Measurements from ENCODE around the gene DNAJC3. TPM values are rescaled to one million over a fixed set of nuclear protein-coding genes. Genes with fewer than 3 reads are reported as not detected.

The DNAJC3 gene
- polyA plus RNA-seq, 1 of the 3 experiments (the other 2 are of a cell fraction): 5.8 TPM

DNA sequence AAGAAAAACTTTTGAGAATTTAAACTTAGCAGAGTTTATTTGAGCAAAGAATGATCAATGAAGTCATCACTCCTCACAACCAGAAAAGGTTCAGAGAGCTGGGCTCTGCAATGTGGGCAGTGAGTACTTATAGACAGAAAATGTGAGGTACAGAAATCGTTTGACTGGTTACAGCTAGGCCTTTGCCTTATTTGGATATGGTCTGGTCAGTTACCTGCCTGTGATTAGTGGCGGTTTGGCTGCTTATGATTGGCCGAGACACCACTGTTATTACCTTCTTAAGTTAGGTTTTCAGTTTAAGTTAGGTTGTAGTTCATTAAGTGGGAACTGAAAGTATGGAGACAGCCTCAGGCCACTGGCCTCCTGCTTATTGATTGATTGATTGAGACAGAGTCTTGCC is 66.3 kb downstream of the DNAJC3 start:
- CTCF ChIA-PET: no interaction called here
- TF ChIP-seq NRF1 (IDR thresholded peaks at IDR 0.05; ENCODE audit: low read depth, low read length) (no peak), RXRA (IDR thresholded peaks at IDR 0.05; ENCODE audit: borderline replicate concordance, low read depth) (no peak), TEAD4 (IDR thresholded peaks at IDR 0.05; ENCODE audit: borderline replicate concordance, insufficient read depth) (no peak), SMC3 (IDR thresholded peaks at IDR 0.05; ENCODE audit: low read depth, low read length) (no peak), JUND (IDR thresholded peaks at IDR 0.05) (no peak), GABPA (IDR thresholded peaks at IDR 0.05; ENCODE audit: low read depth) (no peak), FOXJ3 (CRISPR knock-in tag; IDR thresholded peaks at IDR 0.05) (no peak), RCOR1 (IDR thresholded peaks at IDR 0.05; ENCODE audit: low read length) (no peak), FOSL2 (IDR thresholded peaks at IDR 0.05; ENCODE audit: borderline replicate concordance, low read depth) (no peak), PBX3 (IDR thresholded peaks at IDR 0.05) (no peak)
- TF ChIP-seq, protein P1, sequence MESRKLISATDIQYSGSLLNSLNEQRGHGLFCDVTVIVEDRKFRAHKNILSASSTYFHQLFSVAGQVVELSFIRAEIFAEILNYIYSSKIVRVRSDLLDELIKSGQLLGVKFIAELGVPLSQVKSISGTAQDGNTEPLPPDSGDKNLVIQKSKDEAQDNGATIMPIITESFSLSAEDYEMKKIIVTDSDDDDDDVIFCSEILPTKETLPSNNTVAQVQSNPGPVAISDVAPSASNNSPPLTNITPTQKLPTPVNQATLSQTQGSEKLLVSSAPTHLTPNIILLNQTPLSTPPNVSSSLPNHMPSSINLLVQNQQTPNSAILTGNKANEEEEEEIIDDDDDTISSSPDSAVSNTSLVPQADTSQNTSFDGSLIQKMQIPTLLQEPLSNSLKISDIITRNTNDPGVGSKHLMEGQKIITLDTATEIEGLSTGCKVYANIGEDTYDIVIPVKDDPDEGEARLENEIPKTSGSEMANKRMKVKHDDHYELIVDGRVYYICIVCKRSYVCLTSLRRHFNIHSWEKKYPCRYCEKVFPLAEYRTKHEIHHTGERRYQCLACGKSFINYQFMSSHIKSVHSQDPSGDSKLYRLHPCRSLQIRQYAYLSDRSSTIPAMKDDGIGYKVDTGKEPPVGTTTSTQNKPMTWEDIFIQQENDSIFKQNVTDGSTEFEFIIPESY (IDR thresholded peaks at IDR 0.05; ENCODE audit: borderline replicate concordance, low read depth): no peak
- no peaks in the 10 kb centered on the region for H3F3A ChIP-seq (replicated peaks; ENCODE audit: insufficient read depth)
- WGBS (ENCODE audit: low lambda C conversion rate): 97% methylated on average over 3 of the region's 3 CpGs
- H3K9me3 ChIP-seq: no peaks in the 10 kb centered on the region
- no peak overlapping the region for H3K4me3 ChIP-seq (ENCODE audit: low read depth in 2 of 2, low read length in 1 of 2)
- H3K4me2 ChIP-seq: no peak overlapping the region
- H4K20me1 ChIP-seq (ENCODE audit: insufficient read depth): peaks cover 4% of the 10 kb centered on the region; the same call in 1 of the 2 replicates
- H3K27me3 ChIP-seq (ENCODE audit: insufficient read depth): no peaks in the 10 kb centered on the region
- DNase-seq: no peak
- POLR2A ChIA-PET: no interaction called here
- no peak overlapping the region for H3K27ac ChIP-seq (ENCODE audit: low read depth in 2 of 2, low read length in 1 of 2)
- H3K36me3 ChIP-seq (replicated peaks in 1 of 2; ENCODE audit: control insufficient read depth in 1 of 2, insufficient read depth in 2 of 2, low read length in 1 of 2): no peaks in the 10 kb centered on the region
- H3K4me1 ChIP-seq (ENCODE audit: control insufficient read depth in 1 of 2, insufficient read depth in 2 of 2, low read depth in 1 of 2, low read length in 1 of 2): no peaks in the 10 kb centered on the region
- no peak overlapping the region for H3K9ac ChIP-seq
- no peaks in the 10 kb centered on the region for H3K9me2 ChIP-seq
- H2AFZ ChIP-seq (ENCODE audit: low read depth): no peak overlapping the region
- H3K79me2 ChIP-seq (ENCODE audit: insufficient read depth): peaks cover 37% of the 10 kb centered on the region; the same call in 1 of the 2 replicates

DNA sequence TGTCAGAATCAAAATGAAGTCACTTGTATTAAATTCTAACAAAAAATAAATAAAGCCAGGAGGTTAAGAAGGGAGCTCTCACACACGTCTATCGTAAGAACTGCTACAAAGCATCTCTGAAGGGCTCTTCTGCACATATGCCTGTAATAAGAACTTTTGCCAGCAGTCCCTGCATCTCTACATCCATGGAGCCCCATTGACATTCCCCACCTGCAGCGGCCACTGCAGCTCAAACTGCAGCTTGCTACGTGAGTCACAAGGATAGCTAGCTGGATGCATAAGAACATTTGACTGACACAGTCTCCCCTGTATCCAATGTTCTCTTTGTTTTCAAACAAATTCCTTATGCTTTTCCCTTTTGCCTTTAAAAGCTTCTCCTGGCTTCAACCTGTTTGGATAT is 68.3 kb downstream of the DNAJC3 start:
- no peaks in the 10 kb centered on the region for H3K4me1 ChIP-seq (ENCODE audit: control insufficient read depth in 1 of 2, insufficient read depth in 2 of 2, low read depth in 1 of 2, low read length in 1 of 2)
- no peaks in the 10 kb centered on the region for H3K36me3 ChIP-seq (replicated peaks in 1 of 2; ENCODE audit: control insufficient read depth in 1 of 2, insufficient read depth in 2 of 2, low read length in 1 of 2)
- no peak for DNase-seq
- H3K27me3 ChIP-seq (ENCODE audit: insufficient read depth): no peaks in the 10 kb centered on the region
- no peaks in the 10 kb centered on the region for H3K9me3 ChIP-seq
- H3K79me2 ChIP-seq (ENCODE audit: insufficient read depth): peaks cover 33% of the 10 kb centered on the region; the same call in 1 of the 2 replicates
- no peak overlapping the region for H3K4me3 ChIP-seq (ENCODE audit: low read depth in 2 of 2, low read length in 1 of 2)
- ChIA-PET POLR2A (no interaction called here), CTCF (interaction anchor here (1.3 to 1.8 kb wide), 2 partner anchors 19 to 89 kb away, joined by 3 to 4 read pairs; no protein-coding TSS in a partner anchor)
- no peak overlapping the region for H3K27ac ChIP-seq (ENCODE audit: low read depth in 2 of 2, low read length in 1 of 2)
- H3K4me2 ChIP-seq: no peak overlapping the region
- no peak for TF ChIP-seq TAF1 (IDR thresholded peaks at IDR 0.05; ENCODE audit: borderline replicate concordance, low read depth, low read length)
- no peak overlapping the region for H3K9ac ChIP-seq
- WGBS (ENCODE audit: low lambda C conversion rate): 95% methylated on average over 4 of the region's 4 CpGs
- no peaks in the 10 kb centered on the region for H3F3A ChIP-seq (replicated peaks; ENCODE audit: insufficient read depth)
- H4K20me1 ChIP-seq (ENCODE audit: insufficient read depth): peaks cover 4% of the 10 kb centered on the region; the same call in 1 of the 2 replicates
- no peak overlapping the region for H2AFZ ChIP-seq (ENCODE audit: low read depth)
- H3K9me2 ChIP-seq: no peaks in the 10 kb centered on the region
